Neural progenitor cell (in vitro differentiated cells): Measurements from ENCODE around the gene POP7. TPM values are rescaled to one million over a fixed set of nuclear protein-coding genes. Genes with fewer than 3 reads are reported as not detected.

ENCODE experiments used
- DNase-seq: peaks from one replicate; pipeline ENCODE4 v3.0.0-alpha.2; 2016; ENCODE audit warnings: low spot score
- H2AFZ ChIP-seq: fragments of 200-600 bp; sonication (generic); replicated peaks from 2 replicates; pipeline ENCODE4 v1.6.1; 2016; ENCODE audit warnings: antibody characterized with exemption
- H3F3A ChIP-seq: fragments of 200-600 bp; sonication (generic); 2 replicates; pipeline ENCODE4 v1.6.1; 2016; ENCODE audit warnings: antibody characterized with exemption, low read depth
- H3K27ac ChIP-seq: fragments of 200-600 bp; sonication (generic); 2 replicates; pipeline ENCODE4 v1.5.1; 2016; ENCODE audit warnings: mild to moderate bottlenecking
- H3K27me3 ChIP-seq: fragments of 200-600 bp; sonication (generic); 2 replicates; pipeline ENCODE4 v1.6.1; 2016; ENCODE audit warnings: mild to moderate bottlenecking, moderate library complexity
- H3K36me3 ChIP-seq: fragments of 200-600 bp; sonication (generic); 2 replicates; pipeline ENCODE4 v1.5.1; 2016
- H3K4me1 ChIP-seq: fragments of 200-600 bp; sonication (generic); 2 replicates; pipeline ENCODE4 v1.6.1; 2016; ENCODE audit warnings: mixed run types
- H3K4me2 ChIP-seq: fragments of 200-600 bp; sonication (generic); 2 replicates; pipeline ENCODE4 v1.6.1; 2016
- H3K4me3 ChIP-seq: fragments of 200-600 bp; sonication (generic); 2 replicates; pipeline ENCODE4 v1.5.1; 2016
- H3K79me2 ChIP-seq: fragments of 200-600 bp; sonication (generic); 2 replicates; pipeline ENCODE4 v1.6.1; 2016; ENCODE audit warnings: low read depth
- H3K9ac ChIP-seq: fragments of 200-600 bp; sonication (generic); 2 replicates; pipeline ENCODE4 v1.6.1; 2016
- H3K9me3 ChIP-seq: fragments of 200-600 bp; sonication (generic); 2 replicates; pipeline ENCODE4 v1.5.1; 2016; ENCODE audit warnings: low read depth
- H4K20me1 ChIP-seq: fragments of 200-600 bp; sonication (generic); 2 replicates; pipeline ENCODE4 v1.6.1; 2016; ENCODE audit warnings: low read depth
- H3K27ac Mint-ChIP-seq: 3 replicates; pipeline ENCODE4 v1.8.0; 2021; ENCODE audit warnings: mixed read lengths
- H3K27me3 Mint-ChIP-seq: 2 replicates; pipeline ENCODE4 v1.8.0; 2022; ENCODE audit warnings: low read depth, mild to moderate bottlenecking, inconsistent platforms, moderate library complexity, mixed read lengths; ENCODE audit not compliant: insufficient read depth
- H3K36me3 Mint-ChIP-seq: 3 replicates; pipeline ENCODE4 v1.8.0; 2021; ENCODE audit warnings: mixed read lengths
- H3K4me1 Mint-ChIP-seq: 3 replicates; pipeline ENCODE4 v1.8.0; 2021; ENCODE audit warnings: mixed read lengths
- H3K4me3 Mint-ChIP-seq: 3 replicates; pipeline ENCODE4 v1.8.0; 2021; ENCODE audit warnings: mild to moderate bottlenecking, moderate library complexity, mixed read lengths
- H3K9me3 Mint-ChIP-seq: 3 replicates; pipeline ENCODE4 v1.8.0; 2020; ENCODE audit warnings: mixed read lengths
- EZH2 ChIP-seq: fragments of 200-600 bp; sonication (generic); IDR thresholded peaks from 2 replicates; pipeline ENCODE4 v1.6.1; 2017; ENCODE audit warnings: antibody characterized with exemption, mild to moderate bottlenecking, moderate library complexity
- EZH2phosphoT487 ChIP-seq: fragments of 200-600 bp; sonication (generic); IDR thresholded peaks from 2 replicates; pipeline ENCODE4 v1.6.1; 2017; ENCODE audit warnings: antibody characterized with exemption
- total RNA-seq: library from RNA; depleted of rRNA; stranded (reverse); fragments of >200 nt; gene quantifications from 2 replicates; pipeline ENCODE4 v1.2.3, GENCODE V29; 2015; ENCODE audit warnings: low replicate concordance
- TF ChIP-seq, protein P1 (sequence below): fragments of 200-600 bp; sonication (generic); IDR thresholded peaks from 2 replicates; pipeline ENCODE4 v1.5.1; 2017; ENCODE audit warnings: antibody characterized with exemption, mild to moderate bottlenecking

Gene POP7
- total RNA-seq, 1 donor from 2014 or later, result 19.4 TPM

- H3K79me2 ChIP-seq, result peaks cover 24% of the 10 kb centered on the region
- peaks cover 16% of the 10 kb centered on the region for H4K20me1 ChIP-seq
- no peak for TF ChIP-seq EZH2phosphoT487
- TF ChIP-seq, protein P1, sequence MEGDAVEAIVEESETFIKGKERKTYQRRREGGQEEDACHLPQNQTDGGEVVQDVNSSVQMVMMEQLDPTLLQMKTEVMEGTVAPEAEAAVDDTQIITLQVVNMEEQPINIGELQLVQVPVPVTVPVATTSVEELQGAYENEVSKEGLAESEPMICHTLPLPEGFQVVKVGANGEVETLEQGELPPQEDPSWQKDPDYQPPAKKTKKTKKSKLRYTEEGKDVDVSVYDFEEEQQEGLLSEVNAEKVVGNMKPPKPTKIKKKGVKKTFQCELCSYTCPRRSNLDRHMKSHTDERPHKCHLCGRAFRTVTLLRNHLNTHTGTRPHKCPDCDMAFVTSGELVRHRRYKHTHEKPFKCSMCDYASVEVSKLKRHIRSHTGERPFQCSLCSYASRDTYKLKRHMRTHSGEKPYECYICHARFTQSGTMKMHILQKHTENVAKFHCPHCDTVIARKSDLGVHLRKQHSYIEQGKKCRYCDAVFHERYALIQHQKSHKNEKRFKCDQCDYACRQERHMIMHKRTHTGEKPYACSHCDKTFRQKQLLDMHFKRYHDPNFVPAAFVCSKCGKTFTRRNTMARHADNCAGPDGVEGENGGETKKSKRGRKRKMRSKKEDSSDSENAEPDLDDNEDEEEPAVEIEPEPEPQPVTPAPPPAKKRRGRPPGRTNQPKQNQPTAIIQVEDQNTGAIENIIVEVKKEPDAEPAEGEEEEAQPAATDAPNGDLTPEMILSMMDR, result peak; percentile 92
- TF ChIP-seq EZH2, result no peak
- H2AFZ ChIP-seq, result peak overlapping the region; percentile 71
- peak overlapping the region; percentile 84 for H3K4me2 ChIP-seq
- H3K27me3 Mint-ChIP-seq, result peaks cover 2% of the 10 kb centered on the region
- peak overlapping the region; percentile 87 for H3K27ac ChIP-seq
- peaks cover 2% of the 10 kb centered on the region for H3K36me3 Mint-ChIP-seq
- peaks cover 14% of the 10 kb centered on the region for H3K4me1 ChIP-seq
- H3K4me3 Mint-ChIP-seq, result peak overlapping the region; percentile 98
- peak overlapping the region; percentile 94 for H3K9ac ChIP-seq
- no peaks in the 10 kb centered on the region for H3K9me3 ChIP-seq
- peak; percentile 88 for DNase-seq
- peaks cover 10% of the 10 kb centered on the region for H3K4me1 Mint-ChIP-seq
- peaks cover 12% of the 10 kb centered on the region for H3F3A ChIP-seq
- peaks cover 4% of the 10 kb centered on the region for H3K36me3 ChIP-seq
- no peaks in the 10 kb centered on the region for H3K27me3 ChIP-seq
- peak overlapping the region; percentile 90 for H3K4me3 ChIP-seq
- H3K27ac Mint-ChIP-seq, result peak overlapping the region; percentile 78
- no peaks in the 10 kb centered on the region for H3K9me3 Mint-ChIP-seq
Measured at GRCh38 chr7:100705320-100705752, 585 bp upstream of the POP7 start.

- Mint-ChIP-seq H3K27me3 (peaks cover 2% of the 10 kb centered on the region), H3K36me3 (peaks cover 2% of the 10 kb centered on the region), H3K4me3 (peak overlapping the region; percentile 98), H3K4me1 (peaks cover 10% of the 10 kb centered on the region), H3K27ac (no peak overlapping the region), H3K9me3 (no peaks in the 10 kb centered on the region)
- Histone ChIP-seq H3K9ac (peak overlapping the region; percentile 94), H3K4me1 (peaks cover 14% of the 10 kb centered on the region), H3K27ac (no peak overlapping the region), H3K9me3 (no peaks in the 10 kb centered on the region), H3K27me3 (no peaks in the 10 kb centered on the region), H3K4me3 (peak overlapping the region; percentile 90), H3F3A (peaks cover 12% of the 10 kb centered on the region), H2AFZ (no peak overlapping the region), H3K4me2 (peak overlapping the region; percentile 84), H4K20me1 (peaks cover 16% of the 10 kb centered on the region), H3K79me2 (peaks cover 24% of the 10 kb centered on the region), H3K36me3 (peaks cover 4% of the 10 kb centered on the region)
- peak; percentile 29 for DNase-seq
- TF ChIP-seq EZH2 (no peak), EZH2phosphoT487 (no peak)
- TF ChIP-seq, protein P1, result no peak
Measured at GRCh38 chr7:100706672-100707311, 871 bp downstream of the POP7 start.

DNA sequence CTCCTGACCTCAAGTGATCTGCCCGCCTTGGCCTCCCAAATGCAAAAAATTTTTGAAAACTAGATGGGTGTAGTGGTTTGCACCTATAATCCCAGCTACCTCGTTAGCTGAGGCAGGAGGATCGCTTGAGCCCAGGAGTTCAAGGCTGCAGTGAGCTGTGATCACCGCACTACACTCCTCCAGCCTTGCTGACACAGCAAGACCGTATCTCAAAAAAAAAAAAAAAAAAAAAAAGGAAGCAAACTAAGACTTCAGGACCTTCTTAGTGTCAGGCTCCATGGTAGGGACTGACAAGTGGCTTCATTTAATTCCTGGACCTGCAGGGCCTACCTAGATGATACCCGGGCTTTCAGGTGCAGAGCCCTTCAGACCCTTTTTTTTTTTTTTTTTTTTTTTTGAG is 2.5 kb downstream of the POP7 start:
- Mint-ChIP-seq H3K27me3 (peaks cover 2% of the 10 kb centered on the region), H3K27ac (no peak overlapping the region), H3K4me1 (peaks cover 10% of the 10 kb centered on the region), H3K36me3 (peaks cover 2% of the 10 kb centered on the region), H3K4me3 (peak overlapping the region; percentile 57), H3K9me3 (no peaks in the 10 kb centered on the region)
- H4K20me1 ChIP-seq, result peaks cover 16% of the 10 kb centered on the region
- H3K36me3 ChIP-seq, result peaks cover 4% of the 10 kb centered on the region
- H3K9me3 ChIP-seq, result no peaks in the 10 kb centered on the region
- H3K27me3 ChIP-seq, result no peaks in the 10 kb centered on the region
- no peak overlapping the region for H3K9ac ChIP-seq
- no peak overlapping the region for H3K4me3 ChIP-seq
- no peak overlapping the region for H3K27ac ChIP-seq
- DNase-seq, result no peak
- peaks cover 12% of the 10 kb centered on the region for H3F3A ChIP-seq
- peaks cover 24% of the 10 kb centered on the region for H3K79me2 ChIP-seq
- H3K4me1 ChIP-seq, result peaks cover 14% of the 10 kb centered on the region
- H2AFZ ChIP-seq, result no peak overlapping the region
- no peak for TF ChIP-seq EZH2phosphoT487
- no peak for TF ChIP-seq EZH2
- TF ChIP-seq, protein P1, result no peak
- H3K4me2 ChIP-seq, result no peak overlapping the region
